ENCODE data around the gene LCN15.
"Not testable (repeated sequence)": the region's sequence is repeated elsewhere in the genome, so short reads cannot be mapped to it uniquely, and the experiment has no call there.

LCN15 gene

DNA sequence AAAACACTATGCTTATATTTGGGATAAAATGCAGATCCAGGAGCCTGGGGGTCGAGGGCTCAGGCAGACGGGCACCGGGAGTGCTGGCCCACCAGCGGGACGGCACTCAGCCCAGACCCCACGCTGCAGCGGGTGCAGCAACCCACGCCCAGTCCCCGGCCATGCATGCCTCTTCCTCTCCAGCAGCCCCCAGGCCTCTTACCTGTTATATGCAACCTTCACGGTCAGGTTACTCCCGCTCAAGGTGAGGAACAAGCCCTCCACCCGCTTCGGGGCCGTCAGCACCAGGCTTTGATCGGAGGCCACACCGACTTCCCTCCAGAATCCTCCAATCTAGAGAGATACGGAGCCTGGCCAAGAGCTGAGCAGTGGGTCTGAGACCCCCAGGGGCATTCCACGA, 7.5 kb downstream of the LCN15 start:
- Histone ChIP-seq H3K9me3 (ENCODE audit: control insufficient read depth, low read depth, low read length) (no peaks in the 10 kb centered on the region), H3K4me1 (ENCODE audit: control insufficient read depth, low read depth, low read length) (no peaks in the 10 kb centered on the region), H3K27ac (ENCODE audit: low read length) (no peak overlapping the region), H3K27me3 (ENCODE audit: control insufficient read depth, insufficient read depth, low read length) (no peaks in the 10 kb centered on the region), H3K9ac (ENCODE audit: low read length) (no peak overlapping the region), H3K4me3 (ENCODE audit: low read length) (no peak overlapping the region), H3K36me3 (ENCODE audit: control insufficient read depth, low read depth, low read length) (no peaks in the 10 kb centered on the region)

DNA sequence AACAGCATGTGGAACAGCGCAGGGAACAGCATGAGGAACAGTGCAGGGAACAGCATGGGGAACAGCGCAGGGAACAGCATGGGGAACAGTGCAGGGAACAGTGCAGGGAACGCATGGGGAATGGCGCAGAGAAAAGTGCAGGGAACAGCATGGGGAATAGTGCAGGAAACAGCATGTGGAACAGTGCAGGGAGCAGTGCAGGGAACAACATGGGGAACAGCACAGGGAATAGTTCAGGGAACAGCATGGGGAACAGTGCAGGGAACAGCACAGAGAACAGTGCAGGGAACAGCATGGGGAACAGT, 8.2 kb downstream of the LCN15 start:
- H3K36me3 ChIP-seq (ENCODE audit: control insufficient read depth, low read depth, low read length): no peaks in the 10 kb centered on the region
- no peaks in the 10 kb centered on the region for H3K4me1 ChIP-seq (ENCODE audit: control insufficient read depth, low read depth, low read length)
- H3K9me3 ChIP-seq (ENCODE audit: control insufficient read depth, low read depth, low read length): no peaks in the 10 kb centered on the region
- no peaks in the 10 kb centered on the region for H3K27me3 ChIP-seq (ENCODE audit: control insufficient read depth, insufficient read depth, low read length)
- no peak overlapping the region for H3K9ac ChIP-seq (ENCODE audit: low read length)
- H3K4me3 ChIP-seq (ENCODE audit: low read length): no peak overlapping the region
- no peak overlapping the region for H3K27ac ChIP-seq (ENCODE audit: low read length)

DNA sequence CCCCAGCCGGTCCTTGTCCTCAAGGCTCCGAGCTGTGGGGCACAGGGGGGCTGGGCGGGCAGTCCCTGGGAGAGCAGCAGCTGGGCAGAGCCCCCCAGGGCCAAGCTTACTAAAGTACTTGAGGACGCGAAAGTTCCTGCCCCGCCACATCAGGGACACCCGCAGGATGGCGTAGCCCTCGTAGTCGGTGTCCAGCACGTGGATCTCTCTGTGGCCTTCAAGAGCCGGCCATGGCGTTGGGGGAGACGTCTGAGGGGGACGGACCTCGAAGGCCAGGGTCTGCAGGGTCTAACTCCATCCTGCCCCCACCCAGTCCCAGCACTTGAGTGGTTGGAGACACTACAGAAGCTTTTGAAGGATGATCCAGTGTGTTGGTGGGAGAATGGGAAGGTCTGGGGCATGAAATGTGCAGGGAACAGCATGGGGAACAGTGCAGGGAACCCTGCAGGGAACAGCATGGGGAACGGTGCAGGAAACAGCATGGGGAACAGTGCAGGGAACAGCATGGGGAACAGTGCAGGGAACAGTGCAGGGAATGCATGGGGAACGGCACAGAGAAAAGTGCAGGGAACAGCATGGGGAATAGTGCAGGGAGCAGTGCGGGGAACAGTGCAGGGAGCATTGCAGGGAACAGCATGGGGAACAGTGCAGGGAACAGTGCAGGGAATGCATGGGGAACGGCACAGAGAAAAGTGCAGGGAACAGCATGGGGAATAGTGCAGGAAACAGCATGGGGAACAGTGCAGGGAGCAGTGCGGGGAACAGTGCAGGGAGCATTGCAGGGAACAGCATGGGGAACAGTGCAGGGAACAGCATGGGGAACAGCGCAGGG, 8.8 kb downstream of the LCN15 start:
- not testable (repeated sequence) for H3K27ac ChIP-seq (ENCODE audit: low read length)

DNA sequence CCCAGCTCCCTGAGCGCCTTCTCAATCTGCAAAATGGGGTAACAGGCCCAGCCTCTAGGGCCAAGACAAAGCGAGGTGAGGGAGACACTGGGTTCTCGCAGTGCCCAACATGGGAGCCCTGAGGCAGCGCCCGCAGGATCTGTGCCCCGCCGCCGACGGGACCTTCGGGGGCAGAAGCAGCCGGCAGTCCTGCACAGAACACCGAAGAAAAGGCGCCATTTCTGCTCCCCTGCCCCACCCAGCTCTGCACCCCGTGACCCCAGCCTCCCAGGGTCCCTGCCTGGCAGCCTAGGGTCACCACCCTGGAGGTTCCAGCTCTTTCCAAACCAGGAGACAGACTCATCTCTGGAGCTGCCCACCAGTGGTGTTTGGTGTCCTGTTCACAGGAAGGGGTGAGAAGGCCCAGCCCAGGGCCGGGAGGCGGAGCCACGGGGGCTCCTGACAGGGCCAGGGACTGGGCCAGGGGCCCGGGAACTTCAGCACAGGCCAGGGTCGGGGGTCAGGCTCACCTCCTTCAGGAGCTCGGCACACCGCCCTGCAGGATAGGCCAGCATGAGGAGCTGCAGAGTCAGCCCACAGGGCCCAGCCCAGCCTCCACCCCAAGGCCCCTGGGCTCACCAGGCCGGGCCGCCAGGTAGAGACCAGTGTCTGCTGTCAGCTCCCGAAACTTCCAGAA, 9.6 kb downstream of the LCN15 start:
- no peaks in the 10 kb centered on the region for H3K27me3 ChIP-seq (ENCODE audit: control insufficient read depth, insufficient read depth, low read length)
- H3K9ac ChIP-seq (ENCODE audit: low read length): no peak overlapping the region
- no peaks in the 10 kb centered on the region for H3K9me3 ChIP-seq (ENCODE audit: control insufficient read depth, low read depth, low read length)
- no peak overlapping the region for H3K27ac ChIP-seq (ENCODE audit: low read length)
- H3K4me3 ChIP-seq (ENCODE audit: low read length): no peak overlapping the region
- H3K4me1 ChIP-seq (ENCODE audit: control insufficient read depth, low read depth, low read length): no peaks in the 10 kb centered on the region
- no peaks in the 10 kb centered on the region for H3K36me3 ChIP-seq (ENCODE audit: control insufficient read depth, low read depth, low read length)

More for the DNA sequence above, 8.8 kb downstream of the LCN15 start:
- not testable (repeated sequence) for H3K9ac ChIP-seq (ENCODE audit: low read length); H3K9me3 ChIP-seq (ENCODE audit: control insufficient read depth, low read depth, low read length); H3K36me3 ChIP-seq (ENCODE audit: control insufficient read depth, low read depth, low read length); H3K4me3 ChIP-seq (ENCODE audit: low read length); H3K4me1 ChIP-seq (ENCODE audit: control insufficient read depth, low read depth, low read length); H3K27me3 ChIP-seq (ENCODE audit: control insufficient read depth, insufficient read depth, low read length)

DNA sequence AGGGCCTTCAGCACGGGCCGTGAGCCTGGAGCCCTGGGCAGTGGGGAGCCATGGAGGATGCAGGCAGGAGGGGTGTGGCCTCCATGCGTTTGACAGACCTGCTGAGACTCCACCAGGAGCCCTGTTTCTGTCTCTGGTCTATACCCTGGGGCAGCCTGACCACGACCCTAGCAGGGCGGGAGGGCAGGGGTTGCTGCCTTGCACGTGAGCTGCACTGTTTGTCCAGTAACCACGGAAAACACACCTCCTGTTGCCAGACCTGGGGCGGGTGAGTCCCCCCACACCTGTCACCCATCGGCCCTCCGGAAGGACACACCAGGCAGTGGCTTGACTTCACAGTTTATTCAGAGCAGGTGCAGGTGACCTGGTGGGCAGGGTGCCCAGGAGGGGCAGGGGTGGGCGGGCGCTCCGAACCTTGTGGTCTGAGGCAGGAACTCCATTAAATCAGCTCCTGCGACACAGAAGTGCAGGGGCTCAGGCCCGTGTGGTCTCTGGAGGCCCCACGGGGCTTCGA, 10.2 kb downstream of the LCN15 start:
- Histone ChIP-seq H3K27me3 (ENCODE audit: control insufficient read depth, insufficient read depth, low read length) (no peaks in the 10 kb centered on the region), H3K36me3 (ENCODE audit: control insufficient read depth, low read depth, low read length) (no peaks in the 10 kb centered on the region), H3K9ac (ENCODE audit: low read length) (no peak overlapping the region), H3K9me3 (ENCODE audit: control insufficient read depth, low read depth, low read length) (no peaks in the 10 kb centered on the region), H3K4me1 (ENCODE audit: control insufficient read depth, low read depth, low read length) (no peaks in the 10 kb centered on the region), H3K4me3 (ENCODE audit: low read length) (no peak overlapping the region), H3K27ac (ENCODE audit: low read length) (no peak overlapping the region)

DNA sequence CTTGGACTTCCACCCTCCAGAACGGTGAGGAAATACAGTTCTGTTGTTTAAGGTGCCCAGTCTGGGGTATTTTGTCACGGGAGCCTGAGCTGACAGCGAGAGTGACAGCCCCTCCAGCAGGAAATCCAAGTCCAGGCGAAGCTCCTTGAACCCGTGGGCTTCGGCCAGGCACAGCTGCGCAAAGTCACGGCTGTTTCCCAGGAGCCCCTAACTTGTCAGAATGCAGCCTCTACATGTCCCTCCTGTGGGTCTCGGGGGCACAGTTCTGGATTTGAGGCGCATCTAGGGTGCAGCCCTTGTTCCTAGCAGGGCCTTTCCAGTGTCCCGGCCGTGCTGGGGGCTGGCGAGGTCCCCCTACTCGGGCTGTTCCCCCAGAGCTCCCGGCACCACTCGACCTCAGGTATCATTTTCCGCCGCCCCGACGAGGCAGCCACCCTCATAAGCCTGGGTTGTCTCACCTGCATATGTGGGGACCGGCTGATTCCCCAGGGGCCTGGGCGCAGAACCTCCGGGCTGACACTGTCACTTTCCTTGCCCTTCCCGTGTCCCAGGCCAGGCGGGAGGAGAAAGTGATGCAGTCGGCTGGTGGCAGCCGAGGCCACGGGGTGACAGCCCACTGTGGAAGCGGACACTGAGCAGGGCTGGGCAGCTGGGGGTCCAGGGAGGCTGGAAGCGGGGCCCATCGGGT, 10.8 kb downstream of the LCN15 start:
- Histone ChIP-seq H3K4me3 (ENCODE audit: low read length) (no peak overlapping the region), H3K36me3 (ENCODE audit: control insufficient read depth, low read depth, low read length) (no peaks in the 10 kb centered on the region), H3K27me3 (ENCODE audit: control insufficient read depth, insufficient read depth, low read length) (no peaks in the 10 kb centered on the region), H3K27ac (ENCODE audit: low read length) (no peak overlapping the region), H3K4me1 (ENCODE audit: control insufficient read depth, low read depth, low read length) (no peaks in the 10 kb centered on the region), H3K9me3 (ENCODE audit: control insufficient read depth, low read depth, low read length) (no peaks in the 10 kb centered on the region), H3K9ac (ENCODE audit: low read length) (no peak overlapping the region)

DNA sequence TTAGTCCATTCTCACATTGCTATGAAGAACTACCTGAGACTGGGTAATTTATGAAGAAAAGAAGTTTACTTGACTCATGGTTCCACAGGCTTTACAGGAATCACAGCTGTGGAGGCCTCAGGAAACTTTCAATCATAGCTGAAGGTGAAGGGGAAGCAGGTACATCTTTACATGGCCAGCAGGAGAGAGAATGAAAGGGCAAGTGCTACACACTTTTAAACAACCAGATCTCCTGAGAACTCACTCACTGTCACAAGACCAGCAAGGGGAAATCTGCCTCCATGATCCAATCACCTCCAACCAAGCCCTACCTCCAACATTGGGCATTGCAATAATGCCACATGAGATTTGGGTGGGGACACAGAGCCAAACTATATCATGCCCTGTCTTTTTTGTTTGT, 12.5 kb downstream of the LCN15 start:
- Histone ChIP-seq H3K27me3 (ENCODE audit: control insufficient read depth, insufficient read depth, low read length) (no peaks in the 10 kb centered on the region), H3K9ac (ENCODE audit: low read length) (no peak overlapping the region), H3K36me3 (ENCODE audit: control insufficient read depth, low read depth, low read length) (no peaks in the 10 kb centered on the region), H3K4me1 (ENCODE audit: control insufficient read depth, low read depth, low read length) (no peaks in the 10 kb centered on the region), H3K27ac (ENCODE audit: low read length) (no peak overlapping the region), H3K9me3 (ENCODE audit: control insufficient read depth, low read depth, low read length) (no peaks in the 10 kb centered on the region), H3K4me3 (ENCODE audit: low read length) (no peak overlapping the region)

DNA sequence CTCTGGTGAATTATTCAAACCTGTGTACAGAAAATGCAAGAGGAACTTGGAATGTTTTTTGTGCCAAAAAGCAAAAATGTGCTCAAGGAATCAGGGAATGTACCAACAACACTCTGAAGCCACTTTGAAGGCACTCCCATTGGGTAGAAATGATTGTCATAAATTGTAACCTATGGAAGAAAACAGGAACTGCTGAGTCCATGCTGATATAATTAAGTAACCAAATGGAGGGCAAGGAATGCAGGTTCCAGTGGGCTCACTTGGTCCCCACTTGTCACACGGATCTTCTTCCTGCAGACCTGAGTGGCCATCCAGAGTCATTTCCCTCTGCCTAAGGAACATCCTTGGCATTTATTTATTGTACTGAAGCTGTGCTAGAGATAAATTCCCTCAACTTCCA, 13.1 kb downstream of the LCN15 start:
- Histone ChIP-seq H3K27me3 (ENCODE audit: control insufficient read depth, insufficient read depth, low read length) (no peaks in the 10 kb centered on the region), H3K36me3 (ENCODE audit: control insufficient read depth, low read depth, low read length) (no peaks in the 10 kb centered on the region), H3K4me1 (ENCODE audit: control insufficient read depth, low read depth, low read length) (no peaks in the 10 kb centered on the region), H3K9ac (ENCODE audit: low read length) (no peak overlapping the region), H3K27ac (ENCODE audit: low read length) (no peak overlapping the region), H3K4me3 (ENCODE audit: low read length) (no peak overlapping the region), H3K9me3 (ENCODE audit: control insufficient read depth, low read depth, low read length) (no peaks in the 10 kb centered on the region)

DNA sequence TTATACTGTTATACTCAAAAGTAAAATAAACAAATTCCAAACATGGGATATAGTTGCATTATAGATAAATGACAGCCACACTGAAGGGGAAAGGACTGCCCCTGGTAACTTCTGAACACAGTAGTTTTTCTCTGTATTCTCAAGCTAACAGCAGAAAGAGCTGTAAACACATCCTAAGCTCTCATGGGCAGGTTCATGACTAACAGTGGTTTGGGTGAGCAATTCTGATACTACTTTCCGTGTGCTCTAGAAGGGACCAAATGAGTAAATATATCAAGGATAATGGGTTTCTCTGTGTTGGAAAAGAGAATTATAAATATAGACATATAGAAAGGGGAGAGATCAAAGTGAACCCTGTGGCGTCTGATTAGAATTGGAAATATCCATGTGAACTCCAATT, 13.8 kb downstream of the LCN15 start:
- H3K9me3 ChIP-seq (ENCODE audit: control insufficient read depth, low read depth, low read length): no peaks in the 10 kb centered on the region
- H3K4me3 ChIP-seq (ENCODE audit: low read length): no peak overlapping the region
- H3K27ac ChIP-seq (ENCODE audit: low read length): no peak overlapping the region
- H3K9ac ChIP-seq (ENCODE audit: low read length): no peak overlapping the region
- no peaks in the 10 kb centered on the region for H3K27me3 ChIP-seq (ENCODE audit: control insufficient read depth, insufficient read depth, low read length)
- no peaks in the 10 kb centered on the region for H3K36me3 ChIP-seq (ENCODE audit: control insufficient read depth, low read depth, low read length)
- H3K4me1 ChIP-seq (ENCODE audit: control insufficient read depth, low read depth, low read length): no peaks in the 10 kb centered on the region

DNA sequence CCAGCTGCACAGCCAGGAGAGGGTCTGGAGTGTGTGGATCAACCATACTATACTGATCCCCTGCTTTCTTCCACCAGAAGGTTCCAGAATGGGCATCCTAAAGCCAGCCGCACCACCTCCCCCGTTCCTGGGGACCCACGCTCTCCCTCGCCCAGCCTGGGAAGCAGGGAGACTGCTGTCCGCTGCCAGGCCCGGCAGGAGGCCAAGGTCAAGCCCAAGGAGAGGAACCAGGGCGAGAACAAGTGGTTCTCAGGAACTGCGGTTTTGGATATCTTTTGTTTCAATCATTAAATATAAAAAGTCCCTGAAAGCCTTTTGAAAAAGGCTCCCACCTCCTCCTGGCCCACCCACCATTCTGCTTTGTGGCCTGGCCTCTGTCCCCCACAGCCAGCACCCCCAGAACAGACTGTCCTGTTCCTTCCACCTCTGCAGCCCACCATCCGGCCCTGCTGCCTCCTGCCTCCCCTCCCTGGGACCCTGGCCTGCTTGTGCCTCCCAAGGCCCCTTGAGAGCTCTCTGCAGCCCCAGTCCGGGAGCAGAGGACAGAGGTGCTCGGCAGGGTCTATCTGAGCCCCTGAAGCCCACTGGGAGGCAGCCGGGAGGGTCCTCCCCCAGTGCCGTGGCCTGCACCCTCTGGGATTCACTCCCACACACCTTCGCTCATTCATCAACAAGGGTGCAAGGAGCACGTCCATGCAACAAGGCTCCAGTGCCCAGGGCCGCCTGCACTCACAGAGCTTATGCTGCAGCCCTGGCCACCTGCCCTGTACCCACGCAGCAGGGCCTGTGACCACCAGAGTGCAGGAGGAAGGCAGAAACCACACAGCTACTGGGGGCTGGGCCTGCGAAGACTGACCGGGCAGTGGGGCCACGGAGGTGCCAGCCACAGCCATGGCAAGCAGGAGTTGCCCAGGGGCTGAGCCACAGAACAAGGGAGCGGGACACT, 15.4 kb downstream of the LCN15 start:
- Histone ChIP-seq H3K9me3 (ENCODE audit: control insufficient read depth, low read depth, low read length) (no peaks in the 10 kb centered on the region), H3K9ac (ENCODE audit: low read length) (no peak overlapping the region), H3K36me3 (ENCODE audit: control insufficient read depth, low read depth, low read length) (no peaks in the 10 kb centered on the region), H3K27me3 (ENCODE audit: control insufficient read depth, insufficient read depth, low read length) (no peaks in the 10 kb centered on the region), H3K4me3 (ENCODE audit: low read length) (no peak overlapping the region), H3K27ac (ENCODE audit: low read length) (no peak overlapping the region), H3K4me1 (ENCODE audit: control insufficient read depth, low read depth, low read length) (no peaks in the 10 kb centered on the region)

DNA sequence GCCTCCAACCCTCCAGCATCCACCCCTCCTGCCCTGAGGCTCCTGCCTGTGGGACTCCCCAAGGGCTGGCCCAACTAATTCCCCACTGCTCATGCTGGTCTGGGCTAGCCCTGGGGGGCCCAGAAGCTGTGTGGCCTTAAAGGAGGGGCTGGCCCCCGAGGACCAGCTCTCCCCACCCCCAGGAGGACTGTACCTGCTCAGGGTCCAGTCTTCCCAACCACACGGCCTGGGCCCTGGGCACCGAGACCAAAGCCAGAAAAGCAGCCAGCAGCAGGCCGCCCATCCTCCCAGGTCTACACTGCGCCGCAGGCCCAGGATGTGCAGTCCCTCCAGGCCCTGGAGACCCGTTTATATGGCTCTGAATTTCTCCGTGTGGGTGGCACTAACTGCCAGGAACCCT, 16.1 kb downstream of the LCN15 start, which contains the start of gene LCN6:
TSS of gene LCN6 (minus strand) at position 325 of the 400 bp plus-strand sequence. CDS start at position 283, 42 bp downstream.
- H3K4me3 ChIP-seq (ENCODE audit: low read length): no peak within 1 kb of the TSS
- no peaks in the 10 kb centered on the region for H3K36me3 ChIP-seq (ENCODE audit: control insufficient read depth, low read depth, low read length)
- no peaks in the 10 kb centered on the region for H3K27me3 ChIP-seq (ENCODE audit: control insufficient read depth, insufficient read depth, low read length)
- H3K9me3 ChIP-seq (ENCODE audit: control insufficient read depth, low read depth, low read length): no peaks in the 10 kb centered on the region
- H3K9ac ChIP-seq (ENCODE audit: low read length): no peak within 1 kb of the TSS
- H3K27ac ChIP-seq (ENCODE audit: low read length): no peak within 1 kb of the TSS
- no peaks in the 10 kb centered on the region for H3K4me1 ChIP-seq (ENCODE audit: control insufficient read depth, low read depth, low read length)

Measured in iPS-18a (cell line).